ENCODE measurements around the gene PARP8.
"Not testable (repeated sequence)": the region's sequence is repeated elsewhere in the genome, so short reads cannot be mapped to it uniquely, and the experiment has no call there.

The PARP8 gene

DNA sequence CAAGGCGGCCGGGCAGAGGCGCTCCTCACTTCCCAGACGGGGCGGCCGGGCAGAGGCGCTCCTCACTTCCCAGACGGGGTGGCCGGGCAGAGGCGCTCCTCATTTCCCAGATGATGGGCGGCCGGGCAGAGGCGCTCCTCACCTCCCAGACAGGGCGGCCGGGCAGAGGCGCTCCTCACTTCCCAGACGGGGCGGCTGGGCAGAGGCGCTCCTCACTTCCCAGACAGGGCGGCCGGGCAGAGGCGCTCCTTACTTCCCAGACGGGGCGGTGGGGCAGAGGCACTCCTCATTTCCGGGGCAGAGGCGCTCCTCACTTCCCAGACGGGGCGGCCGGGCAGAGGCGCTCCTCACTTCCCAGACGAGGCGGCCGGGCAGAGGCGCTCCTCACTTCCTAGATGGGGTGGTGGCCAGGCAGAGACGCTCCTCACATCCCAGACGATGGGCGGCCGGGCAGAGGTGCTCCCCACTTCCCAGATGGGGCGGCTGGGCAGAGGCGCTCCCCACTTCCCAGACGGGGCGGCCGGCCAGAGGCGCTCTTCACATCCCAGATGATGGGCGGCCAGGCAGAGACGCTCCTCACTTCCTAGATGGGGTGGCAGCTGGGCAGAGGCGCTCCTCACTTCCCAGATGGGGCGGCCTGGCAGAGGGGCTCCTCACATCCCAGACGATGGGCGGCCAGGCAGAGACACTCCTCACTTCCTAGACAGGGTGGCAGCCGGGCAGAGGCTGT lies 108.2 kb downstream of the PARP8 start:
- H3K27me3 ChIP-seq (ENCODE audit: insufficient read depth, low read length); H3K4me1 ChIP-seq (ENCODE audit: insufficient read depth, low read length); H3K4me3 ChIP-seq (ENCODE audit: low read length); H3K9ac ChIP-seq (ENCODE audit: low read depth, low read length); H3K27ac ChIP-seq (ENCODE audit: low read depth, low read length): not testable (repeated sequence)
- peaks cover 33% of the 10 kb centered on the region for H3K9me3 ChIP-seq (ENCODE audit: insufficient read depth, low read depth, low read length)
- peaks cover 36% of the 10 kb centered on the region for H3K36me3 ChIP-seq (ENCODE audit: insufficient read depth, low read length)
- 98% methylated on average over 51 of the region's 51 CpGs for WGBS

DNA sequence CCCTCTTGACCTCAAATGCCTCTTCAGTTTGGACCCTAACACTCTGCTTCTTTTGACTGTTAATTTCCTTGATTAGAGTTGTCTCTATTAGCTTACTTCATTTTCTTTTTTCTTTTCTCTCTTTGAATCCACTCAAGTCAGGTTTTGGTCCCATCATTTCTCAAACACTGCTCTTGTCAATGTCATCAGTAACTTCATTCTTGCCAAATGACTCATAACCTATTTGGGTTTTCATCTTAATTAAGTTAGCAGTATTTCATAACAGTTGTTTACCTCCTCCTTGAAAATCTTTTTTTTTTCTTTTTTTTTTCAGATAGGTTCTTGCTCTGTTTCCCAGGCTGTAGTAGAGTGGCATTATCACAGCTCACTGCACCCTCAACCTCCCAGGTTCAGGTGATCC lies 119.6 kb downstream of the PARP8 start:
- Histone ChIP-seq H3K27me3 (ENCODE audit: insufficient read depth, low read length) (no peaks in the 10 kb centered on the region), H3K4me1 (ENCODE audit: insufficient read depth, low read length) (no peaks in the 10 kb centered on the region), H3K9me3 (ENCODE audit: insufficient read depth, low read depth, low read length) (no peaks in the 10 kb centered on the region), H3K9ac (ENCODE audit: low read depth, low read length) (no peak overlapping the region), H3K36me3 (ENCODE audit: insufficient read depth, low read length) (peaks cover 29% of the 10 kb centered on the region), H3K27ac (ENCODE audit: low read depth, low read length) (no peak overlapping the region), H3K4me3 (ENCODE audit: low read length) (no peak overlapping the region)

DNA sequence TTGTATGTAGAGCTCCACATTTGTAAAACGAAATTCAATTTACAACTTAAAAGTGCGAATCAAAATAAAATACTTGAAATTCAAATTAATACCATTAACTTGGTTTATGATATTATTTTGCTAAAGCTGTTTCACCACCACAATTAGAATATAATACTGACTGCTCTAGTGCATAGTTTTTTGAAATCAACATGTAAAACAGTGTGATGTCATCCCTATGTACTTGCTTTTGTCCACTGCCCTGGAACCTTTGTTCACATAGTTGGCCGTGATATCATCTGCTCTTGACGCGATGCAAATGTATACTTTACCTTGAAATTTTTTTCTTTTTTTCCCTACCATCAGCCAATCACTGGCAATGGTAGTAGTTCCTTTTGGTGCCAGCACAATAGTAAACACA lies 125.4 kb downstream of the PARP8 start:
- no peaks in the 10 kb centered on the region for H3K9me3 ChIP-seq (ENCODE audit: insufficient read depth, low read depth, low read length)
- no peak overlapping the region for H3K4me3 ChIP-seq (ENCODE audit: low read length)
- no peak overlapping the region for H3K27ac ChIP-seq (ENCODE audit: low read depth, low read length)
- WGBS: 95% methylated on average over 3 of the region's 5 CpGs
- no peak overlapping the region for H3K9ac ChIP-seq (ENCODE audit: low read depth, low read length)
- H3K27me3 ChIP-seq (ENCODE audit: insufficient read depth, low read length): no peaks in the 10 kb centered on the region
- no peaks in the 10 kb centered on the region for H3K4me1 ChIP-seq (ENCODE audit: insufficient read depth, low read length)
- peaks cover 58% of the 10 kb centered on the region for H3K36me3 ChIP-seq (ENCODE audit: insufficient read depth, low read length)

DNA sequence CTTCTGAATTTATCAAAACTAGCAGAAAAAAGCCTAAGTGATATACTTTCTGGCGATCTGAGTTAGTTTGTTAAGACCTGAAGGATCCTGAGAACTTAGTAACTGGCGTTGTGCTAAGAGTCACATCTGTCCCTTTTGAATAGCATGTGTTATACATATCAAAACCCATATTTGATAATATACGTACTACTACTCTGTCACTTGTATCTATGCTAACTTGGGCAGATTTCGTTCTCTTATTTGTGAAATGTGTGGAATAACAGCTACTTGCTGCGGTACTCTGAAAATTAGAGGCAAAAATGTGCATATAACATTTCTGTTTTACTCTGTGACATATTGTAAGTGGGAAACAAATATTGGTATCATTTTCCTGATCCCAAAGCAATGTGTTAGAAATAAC lies 126.4 kb downstream of the PARP8 start:
- H3K36me3 ChIP-seq (ENCODE audit: insufficient read depth, low read length): peaks cover 65% of the 10 kb centered on the region

DNA sequence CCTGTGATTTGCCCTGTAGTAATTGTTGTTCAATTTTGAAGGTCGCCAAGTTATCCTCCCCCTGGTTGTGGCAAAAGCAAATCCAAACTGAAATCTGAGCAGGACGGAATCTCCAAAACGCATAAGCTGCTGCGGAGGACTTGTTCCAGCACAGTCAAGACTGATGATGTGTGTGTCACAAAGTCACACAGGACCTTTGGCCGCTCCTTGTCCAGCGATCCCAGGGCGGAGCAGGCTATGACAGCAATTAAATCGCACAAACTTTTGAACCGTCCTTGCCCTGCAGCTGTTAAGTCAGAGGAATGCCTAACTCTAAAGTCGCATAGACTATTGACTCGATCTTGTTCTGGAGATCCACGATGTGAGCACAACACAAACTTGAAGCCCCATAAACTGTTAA lies 128.4 kb downstream of the PARP8 start:
- no peaks in the 10 kb centered on the region for H3K4me1 ChIP-seq (ENCODE audit: insufficient read depth, low read length)
- WGBS: 94% methylated on average over 12 of the region's 12 CpGs
- peaks cover 50% of the 10 kb centered on the region for H3K36me3 ChIP-seq (ENCODE audit: insufficient read depth, low read length)
- no peak overlapping the region for H3K9ac ChIP-seq (ENCODE audit: low read depth, low read length)
- H3K27ac ChIP-seq (ENCODE audit: low read depth, low read length): no peak overlapping the region
- no peaks in the 10 kb centered on the region for H3K9me3 ChIP-seq (ENCODE audit: insufficient read depth, low read depth, low read length)
- no peaks in the 10 kb centered on the region for H3K27me3 ChIP-seq (ENCODE audit: insufficient read depth, low read length)
- no peak overlapping the region for H3K4me3 ChIP-seq (ENCODE audit: low read length)

More for the DNA sequence above, 126.4 kb downstream of the PARP8 start:
- no peaks in the 10 kb centered on the region for H3K27me3 ChIP-seq (ENCODE audit: insufficient read depth, low read length)
- 100% methylated on average over 5 of the region's 5 CpGs for WGBS
- H3K4me3 ChIP-seq (ENCODE audit: low read length): no peak overlapping the region
- H3K4me1 ChIP-seq (ENCODE audit: insufficient read depth, low read length): no peaks in the 10 kb centered on the region
- no peaks in the 10 kb centered on the region for H3K9me3 ChIP-seq (ENCODE audit: insufficient read depth, low read depth, low read length)
- no peak overlapping the region for H3K27ac ChIP-seq (ENCODE audit: low read depth, low read length)
- H3K9ac ChIP-seq (ENCODE audit: low read depth, low read length): no peak overlapping the region

DNA sequence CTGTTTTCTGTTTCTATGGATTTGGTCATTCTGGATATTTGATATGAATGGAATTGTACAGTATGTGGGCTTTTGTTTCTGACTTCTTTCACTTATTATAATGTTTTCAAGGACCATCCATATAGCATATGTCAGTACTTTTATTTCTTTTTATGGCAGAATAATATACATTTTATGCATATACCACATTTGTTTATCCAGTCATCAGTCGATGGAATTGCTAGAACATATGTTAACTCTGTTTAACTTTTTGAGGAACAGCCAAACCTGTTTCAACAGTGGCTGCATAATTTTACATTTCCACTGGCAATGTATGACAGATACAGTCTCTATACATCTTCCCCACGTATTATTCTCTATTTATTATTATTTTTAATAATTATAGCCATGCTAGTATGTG lies 131.6 kb downstream of the PARP8 start:
- H3K27me3 ChIP-seq (ENCODE audit: insufficient read depth, low read length): no peaks in the 10 kb centered on the region
- WGBS: 96% methylated on average over 1 of the region's 2 CpGs
- H3K9ac ChIP-seq (ENCODE audit: low read depth, low read length): no peak overlapping the region
- no peak overlapping the region for H3K4me3 ChIP-seq (ENCODE audit: low read length)
- no peak overlapping the region for H3K27ac ChIP-seq (ENCODE audit: low read depth, low read length)
- no peaks in the 10 kb centered on the region for H3K4me1 ChIP-seq (ENCODE audit: insufficient read depth, low read length)
- peaks cover 1% of the 10 kb centered on the region; the same call in 1 of the 2 replicates for H3K9me3 ChIP-seq (ENCODE audit: insufficient read depth, low read depth, low read length)
- peaks cover 28% of the 10 kb centered on the region for H3K36me3 ChIP-seq (ENCODE audit: insufficient read depth, low read length)

DNA sequence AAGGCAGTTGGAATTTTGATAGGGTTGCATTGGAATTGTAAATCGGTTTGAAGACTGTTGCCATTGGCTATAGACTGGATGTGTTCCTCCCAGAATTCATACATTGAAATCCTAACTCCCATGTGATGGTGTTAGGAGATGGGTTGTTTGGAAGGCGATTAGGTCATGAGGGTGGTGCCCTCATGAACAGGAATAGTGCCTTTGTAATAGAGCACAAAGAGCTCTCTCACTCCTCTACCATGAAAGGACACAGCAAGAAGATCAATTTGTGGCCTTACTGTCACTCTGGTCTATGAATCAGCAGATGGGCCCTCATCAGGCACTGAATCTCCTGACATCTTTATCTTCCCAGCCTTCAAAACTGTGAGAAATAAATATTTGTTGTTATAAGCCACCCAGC lies 133.2 kb downstream of the PARP8 start:
- no peak overlapping the region for H3K27ac ChIP-seq (ENCODE audit: low read depth, low read length)
- H3K4me3 ChIP-seq (ENCODE audit: low read length): no peak overlapping the region
- H3K9me3 ChIP-seq (ENCODE audit: insufficient read depth, low read depth, low read length): peaks cover 2% of the 10 kb centered on the region; the same call in 1 of the 2 replicates
- H3K4me1 ChIP-seq (ENCODE audit: insufficient read depth, low read length): no peaks in the 10 kb centered on the region
- H3K9ac ChIP-seq (ENCODE audit: low read depth, low read length): no peak overlapping the region
- H3K27me3 ChIP-seq (ENCODE audit: insufficient read depth, low read length): no peaks in the 10 kb centered on the region
- WGBS: 85% methylated on average over 1 of the region's 2 CpGs
- peaks cover 20% of the 10 kb centered on the region for H3K36me3 ChIP-seq (ENCODE audit: insufficient read depth, low read length)

DNA sequence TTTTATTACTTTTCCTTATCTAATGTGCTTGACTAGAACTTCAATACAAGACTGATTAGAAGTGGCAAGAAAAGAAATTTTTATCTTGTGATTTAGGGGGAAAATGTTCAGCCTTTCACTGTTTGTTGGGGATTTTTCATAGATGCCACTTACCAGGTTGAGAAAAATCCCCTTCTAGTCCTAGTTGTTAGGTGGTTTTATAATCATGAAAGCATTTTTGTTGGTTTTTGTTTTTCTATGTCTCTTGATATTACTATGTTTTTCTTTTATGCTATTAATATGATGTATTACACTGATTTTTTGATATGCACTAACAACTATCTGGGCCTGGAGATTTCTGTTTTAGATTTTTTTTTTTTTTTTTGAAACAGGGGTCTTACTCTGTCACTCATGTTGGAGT lies 134.0 kb downstream of the PARP8 start:
- H3K9me3 ChIP-seq (ENCODE audit: insufficient read depth, low read depth, low read length): peaks cover 2% of the 10 kb centered on the region; the same call in 1 of the 2 replicates
- H3K27me3 ChIP-seq (ENCODE audit: insufficient read depth, low read length): no peaks in the 10 kb centered on the region
- no peak overlapping the region for H3K27ac ChIP-seq (ENCODE audit: low read depth, low read length)
- peaks cover 12% of the 10 kb centered on the region for H3K36me3 ChIP-seq (ENCODE audit: insufficient read depth, low read length)
- H3K4me1 ChIP-seq (ENCODE audit: insufficient read depth, low read length): no peaks in the 10 kb centered on the region
- H3K9ac ChIP-seq (ENCODE audit: low read depth, low read length): no peak overlapping the region
- H3K4me3 ChIP-seq (ENCODE audit: low read length): no peak overlapping the region

DNA sequence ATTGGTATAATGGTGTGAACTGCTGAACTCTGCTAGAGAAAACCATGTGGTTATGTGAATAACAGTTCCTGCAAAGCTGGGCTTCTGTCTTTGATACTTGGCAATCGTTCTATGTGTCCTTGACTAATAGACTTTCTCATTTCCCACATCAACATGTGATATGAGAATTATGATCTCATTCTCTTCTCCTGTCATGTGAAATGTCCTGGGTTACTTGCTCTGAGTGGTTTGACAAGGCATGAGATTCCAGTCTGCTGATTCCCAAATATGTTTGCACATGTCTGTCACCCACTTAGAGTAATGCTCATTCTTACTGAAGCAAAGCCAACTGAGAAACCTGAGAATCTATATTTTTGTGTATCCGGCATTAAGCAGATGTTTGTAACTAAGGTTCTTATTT lies 141.2 kb downstream of the PARP8 start:
- WGBS: 88% methylated on average over 2 of the region's 2 CpGs
- H3K27me3 ChIP-seq (ENCODE audit: insufficient read depth, low read length): no peaks in the 10 kb centered on the region
- no peak overlapping the region for H3K9ac ChIP-seq (ENCODE audit: low read depth, low read length)
- H3K27ac ChIP-seq (ENCODE audit: low read depth, low read length): no peak overlapping the region; the same call in 1 of the 2 replicates
- no peak overlapping the region for H3K4me3 ChIP-seq (ENCODE audit: low read length)
- peaks cover 15% of the 10 kb centered on the region; the same call in 1 of the 2 replicates for H3K4me1 ChIP-seq (ENCODE audit: insufficient read depth, low read length)
- H3K9me3 ChIP-seq (ENCODE audit: insufficient read depth, low read depth, low read length): peaks cover 2% of the 10 kb centered on the region; the same call in 1 of the 2 replicates
- H3K36me3 ChIP-seq (ENCODE audit: insufficient read depth, low read length): no peaks in the 10 kb centered on the region

DNA sequence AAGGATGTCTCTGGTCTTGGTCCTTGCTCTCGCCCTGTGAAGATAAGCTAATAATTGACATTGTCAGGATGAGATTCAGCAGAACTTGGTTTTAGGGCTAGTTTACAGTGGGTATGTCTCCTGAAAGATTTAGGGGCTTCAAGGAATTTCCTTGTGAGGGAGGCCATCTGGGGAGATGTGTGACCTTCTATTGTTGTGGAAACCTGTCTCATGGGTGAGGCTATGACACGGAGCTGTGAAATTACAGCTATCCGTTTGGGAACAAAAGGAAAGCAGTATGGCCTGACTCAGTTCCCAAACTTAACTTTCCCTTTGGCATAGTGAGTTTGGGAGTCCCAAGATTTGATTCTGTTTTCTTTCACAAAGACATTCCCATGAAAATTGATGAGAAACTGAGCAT lies 142.0 kb downstream of the PARP8 start:
- Histone ChIP-seq H3K9ac (ENCODE audit: low read depth, low read length) (no peak overlapping the region), H3K4me3 (ENCODE audit: low read length) (no peak overlapping the region), H3K9me3 (ENCODE audit: insufficient read depth, low read depth, low read length) (no peaks in the 10 kb centered on the region), H3K27me3 (ENCODE audit: insufficient read depth, low read length) (no peaks in the 10 kb centered on the region), H3K27ac (ENCODE audit: low read depth, low read length) (no peak overlapping the region), H3K36me3 (ENCODE audit: insufficient read depth, low read length) (no peaks in the 10 kb centered on the region), H3K4me1 (ENCODE audit: insufficient read depth, low read length) (peaks cover 15% of the 10 kb centered on the region; the same call in 1 of the 2 replicates)
- 70% methylated on average over 3 of the region's 3 CpGs for WGBS

DNA sequence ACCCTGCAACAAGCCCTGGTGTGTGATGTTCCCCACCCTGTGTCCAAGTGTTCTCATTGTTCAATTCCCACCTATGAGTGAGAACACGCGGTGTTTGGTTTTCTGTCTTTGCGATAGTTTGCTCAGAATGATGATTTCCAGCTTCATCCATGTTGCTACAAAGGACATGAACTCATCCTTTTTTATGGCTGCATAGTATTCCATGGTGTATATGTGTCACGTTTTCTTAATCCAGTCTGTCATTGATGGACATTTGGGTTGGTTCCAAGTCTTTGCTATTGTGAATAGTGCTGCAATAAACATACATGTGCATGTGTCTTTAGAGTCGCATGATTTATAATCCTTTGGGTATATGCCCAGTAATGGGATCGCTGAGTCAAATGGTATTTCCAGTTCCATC lies 145.3 kb downstream of the PARP8 start:
- not testable (repeated sequence) for H3K27me3 ChIP-seq (ENCODE audit: insufficient read depth, low read length); H3K27ac ChIP-seq (ENCODE audit: low read depth, low read length); H3K9me3 ChIP-seq (ENCODE audit: insufficient read depth, low read depth, low read length); H3K4me3 ChIP-seq (ENCODE audit: low read length); H3K9ac ChIP-seq (ENCODE audit: low read depth, low read length)
- H3K4me1 ChIP-seq (ENCODE audit: insufficient read depth, low read length): peaks cover 15% of the 10 kb centered on the region; the same call in 1 of the 2 replicates
- H3K36me3 ChIP-seq (ENCODE audit: insufficient read depth, low read length): peaks cover 11% of the 10 kb centered on the region
- WGBS: 98% methylated on average over 6 of the region's 6 CpGs

DNA sequence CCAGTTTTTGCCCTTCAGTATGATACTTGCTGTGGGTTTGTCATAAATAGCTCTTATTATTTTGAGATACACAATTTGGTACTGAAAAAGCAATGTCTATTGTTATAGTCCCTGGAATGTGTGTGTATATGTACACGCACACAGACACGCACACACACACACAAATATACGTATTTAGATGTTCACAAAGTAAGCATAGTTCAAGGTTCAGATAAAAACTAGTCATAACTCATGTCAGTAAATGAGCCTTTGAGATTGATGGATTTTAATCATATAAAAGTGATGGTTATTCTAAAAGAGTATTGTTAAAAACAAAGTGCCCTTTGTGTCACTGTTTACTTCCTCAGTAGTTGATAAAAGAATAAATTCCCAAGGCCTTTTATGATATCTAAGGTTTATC lies 147.3 kb downstream of the PARP8 start:
- Histone ChIP-seq H3K4me1 (ENCODE audit: insufficient read depth, low read length) (no peaks in the 10 kb centered on the region), H3K27me3 (ENCODE audit: insufficient read depth, low read length) (no peaks in the 10 kb centered on the region), H3K27ac (ENCODE audit: low read depth, low read length) (no peak overlapping the region), H3K9me3 (ENCODE audit: insufficient read depth, low read depth, low read length) (no peaks in the 10 kb centered on the region), H3K9ac (ENCODE audit: low read depth, low read length) (no peak overlapping the region), H3K4me3 (ENCODE audit: low read length) (no peak overlapping the region), H3K36me3 (ENCODE audit: insufficient read depth, low read length) (peaks cover 23% of the 10 kb centered on the region)
- WGBS: 100% methylated on average over 1 of the region's 3 CpGs

Measured in HUES64 (cell line).